Measurements from ENCODE around the gene R3HCC1L.

The R3HCC1L gene

DNA sequence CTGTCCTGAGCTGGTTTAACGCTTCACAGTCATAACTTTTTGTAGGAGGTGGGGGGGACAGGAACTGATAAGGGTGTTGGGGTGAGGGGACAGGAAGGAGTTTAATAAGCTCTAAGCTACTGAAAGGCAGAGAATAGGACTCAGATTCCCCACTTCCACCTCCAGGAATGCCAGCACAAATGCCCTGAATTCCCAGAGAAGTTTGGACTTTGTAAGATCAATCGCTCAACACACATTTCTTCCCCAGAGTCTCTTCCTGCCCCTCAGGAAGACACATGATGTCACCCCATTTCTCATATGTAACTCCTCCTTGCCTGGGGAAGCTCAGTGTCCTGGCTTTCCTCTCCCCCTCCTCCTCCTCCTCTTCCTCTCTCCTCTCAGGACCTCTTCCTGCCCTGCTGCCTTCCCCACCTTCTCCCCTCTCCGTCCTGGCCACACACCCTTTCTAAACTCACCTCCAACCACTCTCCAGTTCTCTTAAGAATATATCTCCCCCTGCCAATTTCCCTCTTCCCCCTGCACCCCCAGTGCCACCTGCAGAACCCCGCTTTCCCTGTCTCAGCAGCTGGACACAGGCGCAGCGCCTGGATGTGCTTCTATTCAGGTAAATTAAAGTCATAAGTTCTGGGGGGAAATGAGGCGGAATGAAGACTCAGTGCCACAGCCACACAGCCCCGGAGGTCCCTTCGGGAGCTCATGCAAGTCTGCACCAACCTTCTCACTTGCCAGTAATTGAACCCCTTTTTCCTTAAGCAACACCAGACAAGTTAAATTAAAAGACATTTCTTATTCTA, 138.8 kb downstream of the R3HCC1L start:
- no peaks in the 10 kb centered on the region for H3K9me3 Mint-ChIP-seq
- H3K27ac Mint-ChIP-seq = no peak overlapping the region
- H3K27me3 Mint-ChIP-seq = peaks cover 19% of the 10 kb centered on the region
- ATAC-seq = no peak
- H3K4me3 Mint-ChIP-seq = no peak overlapping the region
- no peaks in the 10 kb centered on the region for H3K36me3 Mint-ChIP-seq
- H3K4me1 Mint-ChIP-seq = peaks cover 7% of the 10 kb centered on the region

DNA sequence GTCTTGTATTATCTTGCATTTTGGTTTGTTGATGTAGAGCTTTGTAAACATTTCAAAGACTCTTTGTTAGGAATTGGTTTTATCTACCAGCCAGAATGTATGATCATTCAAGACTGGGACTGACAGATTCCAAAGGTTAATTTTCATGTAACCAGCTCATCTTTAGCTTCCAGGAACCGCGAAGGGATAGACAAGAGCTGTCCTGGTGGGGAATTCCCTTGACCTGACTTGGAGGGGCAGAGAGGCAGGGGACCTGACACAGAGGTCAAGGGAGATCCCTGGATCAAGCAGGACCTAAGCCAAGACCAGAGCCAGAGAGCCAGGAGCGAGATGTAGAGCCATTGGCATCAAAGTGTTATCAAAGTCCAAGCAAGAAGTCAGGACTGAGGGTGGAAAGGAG, 140.1 kb downstream of the R3HCC1L start:
- H3K4me3 Mint-ChIP-seq = no peak overlapping the region
- peaks cover 7% of the 10 kb centered on the region for H3K4me1 Mint-ChIP-seq
- peaks cover under 1% of the 10 kb centered on the region for H3K9me3 Mint-ChIP-seq
- H3K27me3 Mint-ChIP-seq = peaks cover 18% of the 10 kb centered on the region
- no peak overlapping the region for H3K27ac Mint-ChIP-seq
- ATAC-seq = no peak
- no peaks in the 10 kb centered on the region for H3K36me3 Mint-ChIP-seq

DNA sequence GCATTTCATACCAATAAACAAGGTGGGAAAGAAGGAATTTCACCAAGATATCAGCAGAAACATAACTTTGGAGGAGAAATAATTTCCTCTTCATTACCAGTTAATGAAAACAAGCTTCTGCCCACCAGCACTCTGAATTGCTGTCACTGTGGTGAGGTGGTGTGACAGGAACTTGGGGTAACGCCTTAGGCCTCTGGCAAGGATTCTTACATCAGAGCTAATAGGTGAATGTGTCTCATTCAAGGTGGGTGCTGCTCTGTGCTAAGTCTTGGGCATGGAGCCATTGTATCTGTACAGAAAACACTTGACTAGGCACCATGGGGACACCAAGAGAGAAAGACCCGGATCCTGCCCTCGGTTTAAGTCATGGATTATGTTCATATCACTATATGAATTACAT, 141.9 kb downstream of the R3HCC1L start:
- peaks cover 24% of the 10 kb centered on the region for H3K27me3 Mint-ChIP-seq
- H3K4me1 Mint-ChIP-seq = peaks cover 7% of the 10 kb centered on the region
- no peak overlapping the region for H3K4me3 Mint-ChIP-seq
- ATAC-seq = no peak
- H3K9me3 Mint-ChIP-seq = peaks cover 9% of the 10 kb centered on the region
- no peak overlapping the region for H3K27ac Mint-ChIP-seq
- peaks cover 6% of the 10 kb centered on the region for H3K36me3 Mint-ChIP-seq

DNA sequence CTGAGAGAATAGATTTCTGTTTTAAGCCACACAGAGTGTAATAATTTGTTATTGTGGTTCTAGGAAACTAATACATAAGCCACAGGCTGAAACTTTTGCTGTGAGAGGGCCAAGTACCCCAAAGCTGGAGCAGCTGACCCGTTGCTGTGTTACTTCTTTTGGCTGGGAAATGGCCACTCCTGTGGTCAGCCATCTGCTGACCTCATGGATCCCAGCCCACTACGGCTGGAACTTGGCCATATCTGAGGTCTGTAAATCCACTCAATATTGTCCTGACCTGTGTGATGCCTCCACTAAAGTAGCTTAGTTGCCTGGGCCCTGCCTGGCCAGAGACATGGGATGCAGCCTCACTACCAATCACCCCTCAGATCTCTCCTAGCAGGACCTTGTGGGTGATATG, 151.0 kb downstream of the R3HCC1L start:
- Mint-ChIP-seq H3K36me3 (peaks cover 10% of the 10 kb centered on the region), H3K4me3 (no peak overlapping the region), H3K27me3 (peaks cover 41% of the 10 kb centered on the region), H3K27ac (no peak overlapping the region), H3K9me3 (peaks cover 13% of the 10 kb centered on the region), H3K4me1 (no peaks in the 10 kb centered on the region)
- ATAC-seq = no peak

DNA sequence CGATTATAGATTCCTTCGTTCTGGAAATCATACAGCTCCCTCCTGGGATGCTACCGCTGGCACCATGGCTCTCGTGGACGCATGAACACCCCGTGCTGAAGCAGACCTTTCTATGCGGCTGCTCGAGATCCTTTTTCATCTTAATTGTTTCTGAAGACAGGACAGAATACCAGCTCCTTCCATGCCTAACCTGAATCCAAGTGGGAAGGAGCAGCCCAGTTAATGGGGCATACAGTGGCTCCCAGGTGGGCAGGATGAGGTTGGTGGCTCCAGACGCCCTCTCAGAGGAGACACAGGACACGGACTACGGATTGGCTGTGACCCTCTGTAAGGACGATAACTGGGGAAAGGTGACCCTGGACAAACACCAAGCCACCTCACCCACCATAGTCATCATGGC, 152.0 kb downstream of the R3HCC1L start:
- Mint-ChIP-seq H3K4me3 (no peak overlapping the region), H3K27ac (no peak overlapping the region), H3K36me3 (peaks cover 3% of the 10 kb centered on the region), H3K4me1 (no peaks in the 10 kb centered on the region), H3K27me3 (peaks cover 33% of the 10 kb centered on the region), H3K9me3 (peaks cover 6% of the 10 kb centered on the region)
- ATAC-seq = no peak

DNA sequence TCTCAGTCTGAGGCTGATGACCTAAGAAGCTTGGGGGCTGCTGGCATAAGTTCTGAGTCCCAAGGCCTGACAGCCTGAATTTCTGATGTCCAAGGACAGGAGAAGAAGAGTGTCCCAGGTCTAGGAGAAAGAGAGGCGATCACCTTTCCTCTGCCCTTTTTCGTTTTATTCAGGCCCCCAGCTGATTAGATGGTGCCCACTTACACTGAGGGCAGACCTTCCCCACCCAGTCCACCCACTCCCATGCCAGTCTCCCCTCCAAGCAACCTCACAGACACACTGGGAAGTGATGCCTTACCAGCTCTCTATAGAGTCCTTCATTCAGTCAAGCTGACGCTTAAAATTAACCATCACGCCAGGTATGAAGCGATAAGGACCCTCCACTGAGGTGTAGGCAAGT, 152.9 kb downstream of the R3HCC1L start:
- Mint-ChIP-seq H3K4me3 (no peak overlapping the region), H3K36me3 (no peaks in the 10 kb centered on the region), H3K27me3 (peaks cover 24% of the 10 kb centered on the region), H3K4me1 (no peaks in the 10 kb centered on the region), H3K27ac (no peak overlapping the region), H3K9me3 (peaks cover under 1% of the 10 kb centered on the region)
- no peak for ATAC-seq

DNA sequence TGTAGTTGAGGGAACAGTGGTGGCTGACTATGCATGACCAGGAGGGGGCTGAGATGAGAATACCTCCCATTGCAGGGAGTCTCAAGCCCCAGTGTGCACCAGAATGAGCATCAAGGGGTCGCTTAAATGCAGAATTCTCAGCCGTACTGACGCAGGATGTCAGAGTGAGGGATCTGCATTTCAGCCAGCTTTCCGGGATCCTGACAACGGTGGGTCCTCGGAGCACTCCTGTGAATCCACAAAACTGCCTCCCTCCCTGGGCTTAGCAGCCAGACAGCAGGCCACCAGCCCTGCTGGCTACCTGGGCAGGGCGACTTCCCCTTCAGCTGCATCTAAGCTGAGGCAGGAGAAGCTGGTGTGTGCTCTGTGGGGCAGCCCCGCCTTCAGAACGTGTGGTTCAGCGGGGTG, 155.3 kb downstream of the R3HCC1L start:
- H3K27me3 Mint-ChIP-seq = peaks cover 13% of the 10 kb centered on the region
- H3K36me3 Mint-ChIP-seq = no peaks in the 10 kb centered on the region
- no peak for ATAC-seq
- no peaks in the 10 kb centered on the region for H3K4me1 Mint-ChIP-seq
- no peak overlapping the region for H3K4me3 Mint-ChIP-seq
- no peaks in the 10 kb centered on the region for H3K9me3 Mint-ChIP-seq
- H3K27ac Mint-ChIP-seq = no peak overlapping the region

DNA sequence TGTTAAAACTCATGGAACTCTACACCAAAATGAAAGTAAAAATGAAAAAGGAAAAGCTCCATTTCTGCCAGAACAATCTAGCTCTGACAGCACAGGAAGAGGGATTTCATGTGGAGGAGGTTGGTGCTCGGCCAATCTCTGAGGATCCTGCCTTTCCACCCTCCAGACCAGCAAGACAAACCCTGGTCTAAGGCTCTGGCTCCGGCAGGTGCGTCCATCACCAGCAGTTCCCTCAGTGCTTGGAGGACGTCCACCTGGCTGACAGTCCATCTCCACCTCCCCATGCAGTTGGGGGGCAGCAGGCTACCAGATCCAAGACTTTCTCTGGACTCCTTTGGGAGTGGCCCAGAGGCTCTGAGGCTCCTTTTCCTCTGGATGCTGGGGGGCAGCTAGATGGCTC, 158.5 kb downstream of the R3HCC1L start:
- no peak overlapping the region for H3K4me3 Mint-ChIP-seq
- no peaks in the 10 kb centered on the region for H3K36me3 Mint-ChIP-seq
- no peaks in the 10 kb centered on the region for H3K4me1 Mint-ChIP-seq
- ATAC-seq = peak; percentile 14
- no peak overlapping the region for H3K27ac Mint-ChIP-seq
- no peaks in the 10 kb centered on the region for H3K9me3 Mint-ChIP-seq
- H3K27me3 Mint-ChIP-seq = peaks cover 13% of the 10 kb centered on the region

DNA sequence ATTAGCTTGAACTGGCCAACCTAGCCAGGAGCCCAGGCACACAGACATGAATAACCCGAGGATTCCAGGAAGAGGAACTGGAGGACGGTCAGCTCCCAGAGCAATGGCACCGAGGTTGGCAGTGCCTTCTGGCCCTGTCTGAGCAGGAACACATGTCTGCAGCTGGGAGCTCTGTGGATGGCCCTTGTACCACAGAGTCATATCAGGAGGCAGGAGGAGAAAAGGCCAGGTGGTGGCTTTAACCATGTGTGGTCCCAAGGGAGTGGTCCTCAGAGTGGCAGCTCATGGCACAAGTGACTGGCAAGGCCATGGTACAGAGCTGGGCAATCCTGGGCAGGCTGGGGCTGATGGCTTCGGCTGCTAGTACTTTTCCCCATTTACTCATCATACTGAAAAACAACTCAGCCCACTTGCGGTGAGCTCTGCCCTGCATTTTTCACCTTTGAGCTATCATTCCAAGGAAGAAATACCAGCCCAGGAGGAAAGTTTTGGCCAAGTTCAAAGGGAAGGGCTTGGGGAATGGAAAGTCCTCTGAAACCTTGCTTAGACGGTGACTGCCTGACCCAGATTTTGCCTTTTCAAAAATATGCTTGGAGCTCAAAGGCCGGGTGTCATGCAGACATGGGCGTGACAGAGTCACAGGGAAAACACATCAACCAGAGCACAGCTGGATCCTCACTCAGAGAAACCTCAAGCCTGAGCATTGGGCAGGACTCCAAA, 159.3 kb downstream of the R3HCC1L start:
- Mint-ChIP-seq H3K4me1 (no peaks in the 10 kb centered on the region), H3K4me3 (no peak overlapping the region), H3K9me3 (no peaks in the 10 kb centered on the region), H3K27me3 (peaks cover 21% of the 10 kb centered on the region), H3K36me3 (no peaks in the 10 kb centered on the region), H3K27ac (no peak overlapping the region)
- no peak for ATAC-seq

DNA sequence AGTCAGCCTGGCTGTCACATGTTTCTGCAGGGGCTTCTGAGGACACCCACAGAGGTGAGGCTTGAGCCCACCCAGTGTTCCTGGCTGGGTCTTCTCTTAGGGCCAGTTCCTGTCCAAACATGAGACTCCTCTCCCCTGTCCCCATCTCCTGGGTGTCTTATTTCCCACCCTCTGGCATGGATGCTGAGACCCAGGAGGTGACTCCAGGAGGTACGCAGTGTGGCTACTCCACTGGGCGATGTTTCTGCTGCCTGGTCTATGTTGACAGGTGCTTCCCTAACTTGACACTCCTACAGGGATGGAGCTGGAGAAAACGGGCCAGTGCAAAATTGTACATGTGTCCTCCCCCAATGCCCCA, 159.8 kb downstream of the R3HCC1L start:
- Mint-ChIP-seq H3K9me3 (no peaks in the 10 kb centered on the region), H3K4me1 (no peaks in the 10 kb centered on the region), H3K27me3 (peaks cover 26% of the 10 kb centered on the region), H3K36me3 (no peaks in the 10 kb centered on the region), H3K27ac (no peak overlapping the region), H3K4me3 (no peak overlapping the region)
- ATAC-seq = no peak
